Natural killer cell treated with Interleukin-12 subunit alpha and Interleukin-12 subunit beta and Interleukin-15 and Interleukin-18, amount 100 ng/mL, for 72 hours (primary cell): ENCODE data around the gene CYP4F11. TPM values are rescaled to one million over a fixed set of nuclear protein-coding genes. Genes with fewer than 3 reads are reported as not detected.
"Not testable (repeated sequence)": the region's sequence is repeated elsewhere in the genome, so short reads cannot be mapped to it uniquely, and the experiment has no call there.

Source experiments
- ATAC-seq, 2 donors: fragments of 150-1000 bp; cut with Tn5 transposase in 1 of 2; sonication (Bioruptor Pico), chemical (Tn5 transposase) in 1 of 2; 2 replicates each; pipeline ENCODE4 v1.10.0; 2021
- DNase-seq: peaks from one replicate; pipeline ENCODE4 v3.0.0; 2022; ENCODE audit warnings: low spot score
- H3K27ac Mint-ChIP-seq, 2 donors: 1 replicate in 1 of 2; 2 replicates in 1 of 2; pipeline ENCODE4 v1.8.0; 2022; ENCODE audit warnings: mixed read lengths in 2 of 2, mild to moderate bottlenecking in 1 of 2, moderate library complexity in 1 of 2
- H3K27me3 Mint-ChIP-seq, 2 donors: 1 replicate in 1 of 2; 2 replicates in 1 of 2; pipeline ENCODE4 v1.8.0; 2022; ENCODE audit warnings: mixed read lengths in 2 of 2
- H3K36me3 Mint-ChIP-seq: one replicate; pipeline ENCODE4 v1.8.0; 2022; ENCODE audit warnings: mixed read lengths
- H3K4me1 Mint-ChIP-seq, 2 donors: 1 replicate in 1 of 2; 2 replicates in 1 of 2; pipeline ENCODE4 v1.8.0; 2022; ENCODE audit warnings: low read depth in 2 of 2, mixed read lengths in 2 of 2, mild to moderate bottlenecking in 1 of 2
- H3K4me3 Mint-ChIP-seq: one replicate; pipeline ENCODE4 v1.8.0; 2022; ENCODE audit warnings: mixed read lengths
- H3K9me3 Mint-ChIP-seq: 2 replicates; pipeline ENCODE4 v1.8.0; 2022; ENCODE audit warnings: mixed read lengths
- total RNA-seq, 2 donors: library from RNA; stranded (reverse); gene quantifications; one replicate each; pipeline ENCODE4 v1.2.3, GENCODE V29; 2022

The CYP4F11 gene
- total RNA-seq, 2 donors from 2014 or later: not detected

DNA sequence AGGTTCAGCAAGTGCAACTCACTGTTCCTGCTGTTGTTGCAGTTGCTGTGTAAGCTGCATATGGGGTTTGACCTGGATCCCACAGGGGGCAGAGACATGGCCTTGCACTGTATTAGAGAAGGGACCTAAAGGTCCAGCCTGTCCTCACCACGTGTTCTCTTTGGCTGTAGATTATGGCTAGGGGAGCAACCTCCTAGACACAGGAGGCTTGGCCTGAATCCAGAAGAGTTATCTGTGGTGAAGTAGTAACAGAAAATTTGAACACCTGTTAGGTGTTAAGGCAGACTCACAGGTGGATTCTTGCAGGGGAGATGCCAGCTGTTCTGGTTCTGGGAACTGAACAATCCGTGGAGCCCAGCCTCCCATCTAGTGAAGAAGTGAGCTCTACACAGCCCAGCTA is 3.4 kb upstream of the CYP4F11 start:
- Mint-ChIP-seq H3K27ac (no peak overlapping the region), H3K4me1 (no peaks in the 10 kb centered on the region), H3K9me3 (no peaks in the 10 kb centered on the region), H3K27me3 (peaks cover 5 to 15% of the 10 kb centered on the region in 2 donors), H3K4me3 (no peak overlapping the region), H3K36me3 (no peaks in the 10 kb centered on the region)
- no peak for DNase-seq
- no peak for ATAC-seq

DNA sequence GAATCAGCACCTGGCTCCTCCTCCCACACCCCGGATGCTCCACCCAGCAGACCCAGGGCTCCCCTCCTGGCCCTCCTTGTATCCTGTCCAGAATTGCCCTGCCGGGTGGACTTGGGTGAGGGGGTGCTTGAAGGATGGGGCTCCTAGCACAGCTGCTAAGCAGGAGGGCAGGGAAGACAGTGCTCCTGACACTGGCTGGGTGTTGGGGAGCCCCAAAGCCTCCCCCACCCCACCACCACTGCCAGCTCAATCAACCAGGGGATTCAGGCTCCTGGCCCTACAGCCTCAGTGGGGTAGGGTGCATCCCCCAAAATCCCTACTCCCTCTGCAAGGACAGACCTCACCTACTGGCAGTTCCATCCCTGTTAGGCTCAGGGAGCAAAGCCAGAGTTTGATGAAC is 2.6 kb upstream of the CYP4F11 start:
- ATAC-seq (no peak), DNase-seq (no peak)
- H3K4me3 Mint-ChIP-seq: no peak overlapping the region
- no peaks in the 10 kb centered on the region for H3K4me1 Mint-ChIP-seq
- H3K27me3 Mint-ChIP-seq: peaks cover 0 to 12% of the 10 kb centered on the region in 2 donors
- no peaks in the 10 kb centered on the region for H3K9me3 Mint-ChIP-seq
- no peak overlapping the region for H3K27ac Mint-ChIP-seq
- no peaks in the 10 kb centered on the region for H3K36me3 Mint-ChIP-seq

DNA sequence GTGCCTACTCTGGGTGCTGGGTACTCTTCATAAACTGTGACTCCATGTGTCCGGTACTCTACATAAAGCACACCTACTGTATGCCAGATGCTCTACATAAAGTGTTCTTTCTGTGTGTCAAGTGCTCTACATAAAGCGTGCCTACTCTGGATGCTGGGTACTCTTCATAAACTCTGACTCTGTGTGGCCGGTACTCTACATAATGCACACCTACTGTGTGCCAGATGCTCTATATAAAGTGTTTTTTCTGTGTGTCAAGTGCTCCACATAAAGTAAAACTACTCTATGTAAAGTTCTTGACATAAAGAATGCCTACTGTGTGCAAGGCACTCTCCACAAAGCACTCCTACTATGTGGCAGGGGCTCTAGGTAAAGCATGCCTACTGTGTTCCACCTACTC is 1.8 kb upstream of the CYP4F11 start:
- ATAC-seq (no peak), DNase-seq (no peak)
- Mint-ChIP-seq H3K27ac (no peak overlapping the region), H3K27me3 (peaks cover 2 to 12% of the 10 kb centered on the region in 2 donors), H3K4me1 (peaks cover 0 to 2% of the 10 kb centered on the region in 2 donors), H3K9me3 (no peaks in the 10 kb centered on the region), H3K4me3 (no peak overlapping the region), H3K36me3 (no peaks in the 10 kb centered on the region)

DNA sequence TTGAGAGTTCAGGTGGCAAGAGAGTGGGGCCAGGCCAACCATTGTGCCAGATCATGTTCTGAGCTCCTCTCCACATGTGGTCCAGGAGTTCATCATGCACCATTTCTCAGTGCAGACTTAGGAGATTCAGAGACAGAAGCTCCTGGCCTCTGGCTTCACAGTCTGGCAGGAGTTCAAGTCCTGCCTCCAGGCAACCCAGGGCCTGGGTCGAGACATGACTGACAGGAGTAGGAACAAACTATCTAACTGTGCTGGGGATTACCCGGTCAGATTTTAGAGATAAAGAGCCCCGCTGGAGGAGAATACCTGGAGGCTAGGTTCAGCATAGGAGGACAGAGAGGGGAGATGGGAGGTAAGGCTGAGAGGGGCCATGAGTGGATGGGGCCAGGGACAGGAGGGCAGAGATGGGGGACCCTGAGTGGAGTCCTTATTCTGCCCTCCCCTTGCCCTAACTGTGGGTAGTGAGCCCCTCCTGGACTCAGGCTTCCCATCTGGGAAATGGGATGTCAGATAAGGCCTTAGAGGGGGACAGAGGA is 906 bp upstream of the CYP4F11 start:
- H3K27me3 Mint-ChIP-seq: peaks cover 8 to 12% of the 10 kb centered on the region in 2 donors
- peaks cover 0 to 4% of the 10 kb centered on the region in 2 donors for H3K4me1 Mint-ChIP-seq
- H3K9me3 Mint-ChIP-seq: no peaks in the 10 kb centered on the region
- no peak overlapping the region for H3K4me3 Mint-ChIP-seq
- H3K27ac Mint-ChIP-seq: no peak overlapping the region
- ATAC-seq: no peak
- no peak for DNase-seq
- no peaks in the 10 kb centered on the region for H3K36me3 Mint-ChIP-seq

DNA sequence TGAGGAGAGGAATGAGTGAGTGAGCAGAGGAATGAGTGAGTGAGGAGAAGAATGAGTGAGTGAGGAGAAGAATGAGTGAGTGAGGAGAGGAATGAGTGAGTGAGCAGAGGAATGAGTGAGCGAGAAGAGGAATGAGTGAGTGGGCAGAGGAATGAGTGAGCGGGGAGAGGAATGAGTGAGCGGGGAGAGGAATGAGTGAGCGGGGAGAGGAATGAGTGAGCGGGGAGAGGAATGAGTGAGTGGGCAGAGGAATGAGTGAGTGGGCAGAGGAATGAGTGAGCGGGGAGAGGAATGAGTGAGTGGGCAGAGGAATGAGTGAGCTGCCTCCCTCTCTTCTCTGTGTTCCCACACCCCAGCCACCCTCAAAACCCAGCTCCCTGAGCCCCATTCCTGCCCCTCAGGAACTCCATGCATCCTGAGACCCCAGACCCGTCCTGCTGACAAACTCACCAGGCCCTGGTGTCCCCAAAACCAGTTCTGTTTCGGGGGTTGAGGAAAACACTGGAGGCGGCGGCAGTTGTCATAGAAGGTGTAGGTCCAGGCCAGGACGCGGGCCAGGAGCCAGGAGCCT is 483 bp downstream of the CYP4F11 start:
- not testable (repeated sequence) for H3K4me3 Mint-ChIP-seq, H3K4me1 Mint-ChIP-seq, ATAC-seq, H3K9me3 Mint-ChIP-seq, H3K27ac Mint-ChIP-seq, H3K36me3 Mint-ChIP-seq, DNase-seq
- peaks cover 8 to 16% of the 10 kb centered on the region in 2 donors for H3K27me3 Mint-ChIP-seq

DNA sequence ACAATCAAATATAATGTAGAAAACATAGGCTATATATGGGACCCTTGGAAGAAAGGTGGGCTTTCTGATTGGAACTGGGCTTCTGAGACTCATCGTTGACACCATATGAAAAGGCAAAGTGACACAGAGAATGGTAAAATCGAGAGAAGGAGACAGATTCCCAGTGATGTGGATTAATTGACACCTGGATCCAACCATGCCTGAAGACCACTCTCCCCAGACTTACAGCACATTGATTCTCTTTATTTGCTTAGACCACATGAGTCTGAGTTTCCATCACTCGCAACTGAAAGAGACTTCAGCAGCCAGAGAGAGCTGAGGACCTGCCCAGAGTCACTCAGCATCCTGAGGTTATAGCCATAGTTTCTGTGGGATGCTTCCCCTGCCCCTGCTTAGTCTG is 6.0 kb downstream of the CYP4F11 start:
- no peaks in the 10 kb centered on the region for H3K36me3 Mint-ChIP-seq
- H3K4me3 Mint-ChIP-seq: no peak overlapping the region
- ATAC-seq (no peak), DNase-seq (no peak)
- H3K4me1 Mint-ChIP-seq: peaks cover 0 to 4% of the 10 kb centered on the region in 2 donors
- peaks cover 30 to 32% of the 10 kb centered on the region in 2 donors for H3K27me3 Mint-ChIP-seq
- H3K27ac Mint-ChIP-seq: no peak overlapping the region
- no peaks in the 10 kb centered on the region for H3K9me3 Mint-ChIP-seq

DNA sequence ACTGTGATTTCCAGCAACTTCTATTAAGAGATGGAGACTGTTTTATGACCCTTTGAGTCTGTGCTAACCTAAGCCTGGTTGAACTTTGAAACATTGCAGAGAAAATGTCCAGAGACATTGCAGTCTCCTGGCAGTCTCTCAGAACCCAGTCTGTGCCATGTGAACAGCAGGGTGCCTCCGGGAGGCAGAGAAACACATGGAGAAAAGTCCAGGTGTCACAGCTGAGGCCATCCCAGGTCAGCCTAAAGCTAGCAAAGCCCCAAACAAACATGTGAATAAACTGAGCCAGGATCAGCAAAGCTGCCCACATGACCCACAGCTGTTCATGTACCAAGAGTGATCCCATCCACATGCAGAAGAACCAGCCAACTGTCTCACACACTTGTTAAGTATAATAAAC is 7.8 kb downstream of the CYP4F11 start:
- H3K27me3 Mint-ChIP-seq: peaks cover 35 to 36% of the 10 kb centered on the region in 2 donors
- H3K4me3 Mint-ChIP-seq: no peak overlapping the region
- no peaks in the 10 kb centered on the region for H3K36me3 Mint-ChIP-seq
- DNase-seq (no peak), ATAC-seq (no peak)
- H3K27ac Mint-ChIP-seq: no peak overlapping the region
- H3K4me1 Mint-ChIP-seq: peaks cover 0 to 4% of the 10 kb centered on the region in 2 donors
- H3K9me3 Mint-ChIP-seq: no peaks in the 10 kb centered on the region

DNA sequence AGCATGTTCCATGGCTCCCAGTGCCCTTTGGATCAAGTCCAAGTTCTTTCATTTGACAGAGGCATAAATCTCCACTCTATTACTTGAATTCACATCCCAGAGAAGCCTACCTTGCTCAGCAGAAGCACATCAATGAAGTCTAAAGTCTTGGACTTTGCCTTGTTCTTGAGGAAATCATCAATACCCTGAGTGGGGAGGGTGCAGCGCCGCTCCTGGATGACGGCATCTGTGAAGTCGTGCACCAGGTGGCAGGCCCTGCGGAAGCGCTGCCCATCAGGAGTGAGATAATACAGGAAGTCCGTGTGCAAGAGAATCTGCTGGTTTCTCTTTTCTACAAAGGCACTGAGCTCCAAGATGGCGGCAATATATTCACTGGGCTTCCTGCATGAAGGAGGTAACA is 10.6 kb downstream of the CYP4F11 start:
- DNase-seq (no peak), ATAC-seq (no peak)
- H3K27me3 Mint-ChIP-seq: peaks cover 37 to 50% of the 10 kb centered on the region in 2 donors
- H3K27ac Mint-ChIP-seq: no peak overlapping the region
- no peak overlapping the region for H3K4me3 Mint-ChIP-seq
- no peaks in the 10 kb centered on the region for H3K9me3 Mint-ChIP-seq
- no peaks in the 10 kb centered on the region for H3K36me3 Mint-ChIP-seq
- H3K4me1 Mint-ChIP-seq: no peaks in the 10 kb centered on the region

DNA sequence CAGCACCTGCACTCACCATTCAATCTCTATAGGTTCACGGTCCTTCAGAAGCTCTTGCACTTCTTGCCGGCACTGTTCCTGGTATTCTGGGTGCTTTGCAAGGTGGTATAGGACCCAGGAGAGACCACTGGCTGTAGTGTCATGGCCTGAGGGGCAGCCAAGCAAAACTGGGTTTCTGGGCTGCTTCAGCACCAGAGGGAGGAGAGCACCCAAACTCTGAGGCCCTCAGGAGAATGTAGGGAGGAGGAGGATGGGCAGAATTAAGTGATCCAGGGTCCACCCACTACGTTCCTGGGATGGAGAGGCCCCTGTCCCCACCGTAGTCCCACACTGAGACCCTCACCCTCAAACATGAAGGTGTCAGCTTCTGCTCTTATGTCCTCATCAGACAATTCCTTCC is 12.3 kb downstream of the CYP4F11 start:
- no peak overlapping the region for H3K27ac Mint-ChIP-seq
- DNase-seq: no peak
- H3K4me3 Mint-ChIP-seq: no peak overlapping the region
- no peaks in the 10 kb centered on the region for H3K9me3 Mint-ChIP-seq
- H3K36me3 Mint-ChIP-seq: no peaks in the 10 kb centered on the region
- no peak for ATAC-seq
- H3K27me3 Mint-ChIP-seq: peaks cover 40 to 60% of the 10 kb centered on the region in 2 donors
- H3K4me1 Mint-ChIP-seq: no peaks in the 10 kb centered on the region

DNA sequence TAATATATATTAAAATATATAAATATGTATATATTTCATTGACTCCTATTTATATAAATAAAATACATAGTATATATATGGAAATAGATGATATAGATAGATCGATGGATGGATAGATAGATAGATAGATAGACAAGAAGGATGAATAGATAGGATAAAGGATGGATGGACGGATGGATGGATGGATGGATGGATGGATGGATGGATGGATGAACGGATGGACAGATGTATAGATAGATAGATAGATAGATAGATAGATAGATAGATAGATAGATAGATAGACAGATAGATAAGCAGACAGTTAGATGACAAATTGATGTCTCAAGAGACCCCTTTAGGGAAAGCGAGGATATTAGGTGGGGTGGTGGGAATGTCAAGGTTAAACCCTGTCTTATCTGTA is 15.1 kb downstream of the CYP4F11 start:
- Mint-ChIP-seq H3K36me3 (peaks cover 7% of the 10 kb centered on the region), H3K27ac (no peak overlapping the region), H3K4me3 (no peak overlapping the region), H3K4me1 (no peaks in the 10 kb centered on the region), H3K27me3 (peaks cover 42 to 65% of the 10 kb centered on the region in 2 donors), H3K9me3 (no peaks in the 10 kb centered on the region)
- DNase-seq: no peak
- no peak for ATAC-seq

DNA sequence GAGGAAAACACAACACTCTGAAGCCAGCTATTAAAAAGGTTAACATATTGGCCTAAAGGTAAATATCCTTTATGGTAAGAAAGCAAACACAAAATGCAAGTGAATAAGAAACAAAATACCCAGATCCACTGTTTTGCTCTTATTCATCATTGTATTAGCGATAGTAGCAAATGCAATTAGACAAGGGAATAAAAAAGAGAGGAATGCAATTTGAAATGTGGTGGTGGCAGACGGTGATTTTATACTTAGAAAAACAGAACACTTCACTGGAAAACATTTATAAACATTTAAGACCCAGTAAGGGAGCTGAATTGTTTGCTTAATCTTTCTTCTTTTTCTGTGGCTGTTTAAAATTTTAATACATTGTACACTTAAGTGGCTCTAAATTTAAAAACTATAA is 19.2 kb downstream of the CYP4F11 start:
- DNase-seq (no peak), ATAC-seq (no peak)
- Mint-ChIP-seq H3K9me3 (no peaks in the 10 kb centered on the region), H3K4me3 (no peak overlapping the region), H3K27ac (no peak overlapping the region), H3K36me3 (peaks cover 7% of the 10 kb centered on the region), H3K27me3 (peaks cover 46 to 72% of the 10 kb centered on the region in 2 donors), H3K4me1 (no peaks in the 10 kb centered on the region)

DNA sequence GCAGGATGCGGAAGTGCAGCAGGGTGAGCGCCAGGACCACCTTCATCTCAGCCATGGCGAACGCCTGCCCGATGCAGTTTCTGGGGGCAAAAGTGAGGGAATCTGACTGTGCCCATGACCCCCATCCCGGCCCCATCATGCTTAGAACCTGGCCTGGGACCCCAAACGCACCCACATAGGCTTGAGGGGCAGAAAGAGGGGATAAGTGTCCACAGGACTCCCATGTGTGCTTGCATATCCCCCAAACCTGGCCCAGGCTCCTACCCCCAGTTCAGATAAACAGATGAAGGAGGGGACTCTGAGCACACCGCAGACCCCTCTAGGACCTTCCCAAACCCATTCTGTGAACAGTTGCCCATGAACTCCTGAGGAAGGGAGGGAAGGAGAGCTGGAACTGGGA is 20.5 kb downstream of the CYP4F11 start:
- ATAC-seq: no peak
- Mint-ChIP-seq H3K36me3 (peaks cover 7% of the 10 kb centered on the region), H3K27me3 (peaks cover 39 to 62% of the 10 kb centered on the region in 2 donors), H3K4me3 (no peak overlapping the region), H3K4me1 (no peaks in the 10 kb centered on the region), H3K9me3 (no peaks in the 10 kb centered on the region), H3K27ac (no peak overlapping the region)
- no peak for DNase-seq

DNA sequence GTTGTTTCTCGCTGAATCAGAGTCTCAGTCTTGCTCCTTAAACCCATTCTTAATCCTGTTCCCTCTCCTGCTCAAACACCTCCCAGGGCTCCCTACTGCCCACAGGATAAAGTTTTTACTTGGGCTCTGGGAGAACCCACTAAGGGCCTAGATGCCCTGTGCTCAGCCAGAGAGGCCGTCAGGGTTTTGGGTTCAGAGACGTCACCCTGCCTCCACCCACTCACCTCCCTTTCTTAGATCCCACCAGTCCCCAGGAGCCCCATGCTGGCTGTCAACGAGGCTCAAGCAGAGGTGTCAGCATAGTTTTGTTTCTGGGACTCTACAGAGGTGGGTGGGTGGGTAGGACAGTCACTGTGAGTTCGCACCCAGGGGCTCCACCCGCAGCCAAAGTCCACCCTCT is 20.9 kb downstream of the CYP4F11 start:
- Mint-ChIP-seq H3K4me1 (no peaks in the 10 kb centered on the region), H3K4me3 (no peak overlapping the region), H3K36me3 (peaks cover 7% of the 10 kb centered on the region), H3K9me3 (no peaks in the 10 kb centered on the region), H3K27ac (no peak overlapping the region), H3K27me3 (peaks cover 36 to 57% of the 10 kb centered on the region in 2 donors)
- DNase-seq: no peak
- ATAC-seq: no peak

DNA sequence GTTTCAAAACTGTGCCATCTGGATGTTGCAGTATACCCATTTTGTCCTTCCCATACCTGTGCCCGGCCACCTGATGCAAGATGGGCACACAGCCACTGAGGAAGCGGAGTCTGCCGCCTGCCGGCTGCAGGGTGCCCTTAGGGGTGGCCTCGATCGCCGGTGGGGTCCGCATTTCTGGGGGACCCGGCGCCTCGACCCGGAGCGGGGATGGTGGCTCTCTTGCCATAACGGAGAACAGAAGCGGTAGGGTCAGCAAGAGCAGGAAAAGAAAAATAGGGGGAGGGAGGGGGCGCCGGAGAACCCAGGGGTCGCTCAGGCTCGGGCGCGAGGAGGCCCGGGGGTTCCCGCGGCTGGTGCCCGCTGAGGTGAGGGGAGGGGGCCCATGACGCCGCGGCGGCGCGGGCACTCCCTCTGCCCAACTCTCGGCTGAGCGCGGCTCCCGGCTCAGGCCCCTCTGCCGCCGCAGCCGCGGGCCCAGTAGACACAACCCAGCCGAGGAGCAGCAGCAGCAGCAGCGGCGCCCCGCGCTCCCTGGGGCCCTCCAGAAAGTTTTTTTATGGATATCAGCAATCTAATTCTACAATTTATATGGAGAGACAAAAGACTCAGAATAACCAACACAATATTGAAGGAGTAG is 22.6 kb downstream of the CYP4F11 start:
- Mint-ChIP-seq H3K9me3 (no peaks in the 10 kb centered on the region), H3K4me1 (no peaks in the 10 kb centered on the region), H3K36me3 (peaks cover 13% of the 10 kb centered on the region), H3K27me3 (peaks cover 34 to 52% of the 10 kb centered on the region in 2 donors), H3K27ac (no peak overlapping the region), H3K4me3 (no peak overlapping the region)
- DNase-seq: no peak
- no peak for ATAC-seq
